IMR-90 (cell line): ENCODE data around the gene GPR157. TPM values are rescaled to one million over a fixed set of nuclear protein-coding genes. Genes with fewer than 3 reads are reported as not detected.

Source experiments
- ATAC-seq: fragments of 200-7000 bp; cut with Tn5 transposase; 2 replicates; pipeline ENCODE4 v1.9.1; 2020; ENCODE audit warnings: low read depth, mild to moderate bottlenecking, moderate library complexity
- BruUV-seq: library from RNA; stranded (reverse); fragments of 400-500 nt; replicated peaks from 2 replicates; lab custom pipeline; 2021; lab: Mats Ljungman, UMichigan
- CTCF ChIA-PET: fragments of 300-600 bp; formaldehyde crosslinking; extraction: SDS; loops from one replicate; lab custom pipeline; 2021; ENCODE audit warnings: antibody characterized with exemption; lab: Yijun Ruan, JAX
- POLR2A ChIA-PET: fragments of 300-600 bp; sonication (Branson Sonifier 250); formaldehyde crosslinking; loops from one replicate; lab custom pipeline; 2022; ENCODE audit warnings: antibody characterized with exemption; ENCODE audit not compliant: unreplicated experiment; lab: Charles Lee
- DNase-seq: peaks from one replicate; pipeline ENCODE4 v3.0.0; 2013
- H2AFZ ChIP-seq: replicated peaks from 2 replicates; pipeline ENCODE3; 2013; ENCODE audit warnings: low read length, mild to moderate bottlenecking; ENCODE audit not compliant: poor library complexity
- H2AK5ac ChIP-seq: 2 replicates; pipeline ENCODE4 v1.6.1; 2013; ENCODE audit warnings: low read depth, low read length, inconsistent platforms
- H2AK9ac ChIP-seq: replicated peaks from 2 replicates; pipeline ENCODE3; 2013; ENCODE audit warnings: mild to moderate bottlenecking, low read depth, low read length, moderate library complexity; ENCODE audit not compliant: poor library complexity
- H2BK120ac ChIP-seq: 2 replicates; pipeline ENCODE4 v1.6.1; 2013; ENCODE audit warnings: low read depth, low read length, inconsistent platforms
- H2BK15ac ChIP-seq: 3 replicates; pipeline ENCODE4 v1.6.1; 2013; ENCODE audit warnings: low read depth, low read length, inconsistent platforms
- H2BK20ac ChIP-seq: 2 replicates; pipeline ENCODE4 v1.6.1; 2013; ENCODE audit warnings: low read depth, mild to moderate bottlenecking, inconsistent platforms, low read length, moderate library complexity
- H2BK5ac ChIP-seq: 2 replicates; pipeline ENCODE4 v1.6.1; 2013; ENCODE audit warnings: mild to moderate bottlenecking, low read depth, low read length, inconsistent platforms; ENCODE audit not compliant: poor library complexity, severe bottlenecking
- H3K14ac ChIP-seq: replicated peaks from 2 replicates; pipeline ENCODE4 v1.6.1; 2013; ENCODE audit warnings: low read depth, low read length, inconsistent platforms
- H3K18ac ChIP-seq: 2 replicates; pipeline ENCODE4 v1.6.1; 2013; ENCODE audit warnings: low read depth, low read length, control low read depth
- H3K23ac ChIP-seq: 2 replicates; pipeline ENCODE4 v1.6.1; 2013; ENCODE audit warnings: low read depth, low read length, inconsistent platforms
- H3K27ac ChIP-seq: 2 replicates; pipeline ENCODE4 v1.5.1; 2013; ENCODE audit warnings: mild to moderate bottlenecking, control low read depth, low read length; ENCODE audit not compliant: insufficient read depth
- H3K27me3 ChIP-seq: 2 replicates; pipeline ENCODE4 v1.6.1; 2013; ENCODE audit warnings: low read length; ENCODE audit not compliant: control insufficient read depth, insufficient read depth
- H3K36me3 ChIP-seq: 2 replicates; pipeline ENCODE4 v1.6.1; 2013; ENCODE audit warnings: low read length, mixed read lengths; ENCODE audit not compliant: control insufficient read depth, insufficient read depth
- H3K4ac ChIP-seq: 2 replicates; pipeline ENCODE4 v1.6.1; 2013; ENCODE audit warnings: low read depth, low read length, inconsistent platforms
- H3K4me1 ChIP-seq: 2 replicates; pipeline ENCODE4 v1.6.1; 2013; ENCODE audit warnings: low read length, mixed read lengths; ENCODE audit not compliant: control insufficient read depth, insufficient read depth
- H3K4me2 ChIP-seq: 2 replicates; pipeline ENCODE4 v1.6.1; 2013; ENCODE audit warnings: low read depth, mild to moderate bottlenecking, control low read depth, low read length, moderate library complexity
- H3K4me3 ChIP-seq: 2 replicates; pipeline ENCODE4 v1.5.1; 2013; ENCODE audit warnings: low read depth, mild to moderate bottlenecking, control low read depth, low read length, moderate library complexity; ENCODE audit not compliant: insufficient read depth
- H3K56ac ChIP-seq: 2 replicates; pipeline ENCODE4 v1.6.1; 2013; ENCODE audit warnings: low read length, inconsistent platforms; ENCODE audit not compliant: insufficient read depth; ENCODE audit errors: extremely low read depth
- H3K79me1 ChIP-seq, 2 experiments: 2 replicates each; pipeline ENCODE4 v1.6.1; 2013; ENCODE audit warnings: low read length in 2 of 2, inconsistent platforms in 1 of 2, low read depth in 1 of 2
- H3K9ac ChIP-seq: 2 replicates; pipeline ENCODE4 v1.6.1; 2013; ENCODE audit warnings: low read depth, low read length, control low read depth
- H3K9me1 ChIP-seq: 2 replicates; pipeline ENCODE4 v1.6.1; 2013; ENCODE audit warnings: low read length, inconsistent platforms; ENCODE audit not compliant: insufficient read depth
- H3K9me3 ChIP-seq: 2 replicates; pipeline ENCODE4 v1.6.1; 2013; ENCODE audit warnings: low read length; ENCODE audit not compliant: control insufficient read depth, insufficient read depth
- H4K20me1 ChIP-seq: 2 replicates; pipeline ENCODE4 v1.6.1; 2013; ENCODE audit warnings: low read length, inconsistent platforms; ENCODE audit not compliant: insufficient read depth
- H4K5ac ChIP-seq: 2 replicates; pipeline ENCODE4 v1.6.1; 2013; ENCODE audit warnings: mild to moderate bottlenecking, low read depth, low read length, control low read depth
- H4K8ac ChIP-seq, 2 experiments: 2 replicates each; pipeline ENCODE4 v1.6.1; 2013; ENCODE audit warnings: low read depth in 2 of 2, low read length in 2 of 2, control low read depth in 1 of 2, inconsistent platforms in 1 of 2
- H4K91ac ChIP-seq: 2 replicates; pipeline ENCODE4 v1.6.1; 2013; ENCODE audit warnings: low read depth, low read length, inconsistent platforms; ENCODE audit not compliant: insufficient read depth
- BHLHE40 ChIP-seq: fragments of 150-350 bp; IDR thresholded peaks from 2 replicates; pipeline ENCODE4 v1.6.1; 2016; ENCODE audit warnings: mild to moderate bottlenecking, low read depth, low read length
- CHD1 ChIP-seq: IDR thresholded peaks from 2 replicates; pipeline ENCODE4 v1.6.1; 2012; ENCODE audit warnings: low read depth, low read length, improper control_type of control experiment
- FOS ChIP-seq: fragments of 150-350 bp; IDR thresholded peaks from 2 replicates; pipeline ENCODE4 v1.6.1; 2016; ENCODE audit warnings: low read depth, low read length
- MAFK ChIP-seq: IDR thresholded peaks from 2 replicates; pipeline ENCODE4 v1.6.1; 2012; ENCODE audit warnings: low read depth, low read length, improper control_type of control experiment
- MAZ ChIP-seq: IDR thresholded peaks from 2 replicates; pipeline ENCODE4 v1.6.1; 2012; ENCODE audit warnings: low read depth, mild to moderate bottlenecking, low read length, improper control_type of control experiment, moderate library complexity, borderline replicate concordance
- MXI1 ChIP-seq: IDR thresholded peaks from 2 replicates; pipeline ENCODE4 v1.6.1; 2012; ENCODE audit warnings: low read depth, mild to moderate bottlenecking, low read length, moderate library complexity, borderline replicate concordance
- NFE2L2 ChIP-seq: fragments of 150-350 bp; IDR thresholded peaks from 2 replicates; pipeline ENCODE4 v1.6.1; 2016; ENCODE audit warnings: low read depth, mild to moderate bottlenecking, low read length
- POLR2A ChIP-seq: IDR thresholded peaks from 2 replicates; pipeline ENCODE4 v1.6.1; 2012; ENCODE audit warnings: mild to moderate bottlenecking, low read depth, low read length
- RAD21 ChIP-seq: IDR thresholded peaks from 2 replicates; pipeline ENCODE4 v1.6.1; 2012; ENCODE audit warnings: low read length, improper control_type of control experiment
- RFX5 ChIP-seq: IDR thresholded peaks from 2 replicates; pipeline ENCODE4 v1.8.0; 2012; ENCODE audit warnings: low read depth, mild to moderate bottlenecking, low read length, moderate library complexity
- SMC3 ChIP-seq: fragments of 150-350 bp; IDR thresholded peaks from 2 replicates; pipeline ENCODE4 v1.6.1; 2016; ENCODE audit warnings: low read depth, mild to moderate bottlenecking, antibody characterized with exemption, low read length, moderate library complexity
- WGBS, 2 experiments: methylation state at CpG; one replicate each; pipeline versions ENCODE4 v1.1.5 to v1.1.7; 2013; ENCODE audit warnings: missing lambda C conversion rate in 2 of 2; ENCODE audit not compliant: insufficient read length in 1 of 2; ENCODE audit errors: extremely low coverage in 2 of 2; 5-methylcytosine and 5-hydroxymethylcytosine counted together
- dilution Hi-C: fragments of 300-500 bp; cut with HindIII; formaldehyde crosslinking; loops from one replicate; pipeline ENCODE4 v1.14.3; 2018; ENCODE audit warnings: low sequenced_read_pairs; ENCODE audit not compliant: unreplicated experiment
- in situ Hi-C: fragments of 300-500 bp; cut with MboI; formaldehyde crosslinking; loops from 3 replicates; pipeline ENCODE4 v1.14.3; 2019; ENCODE audit warnings: low sequenced_read_pairs, inconsistent platforms, mixed read lengths
- intact Hi-C: fragments of 100-400 bp; cut with micrococcal nuclease; formaldehyde crosslinking; loops from 2 replicates; pipeline ENCODE4 v1.10.0; 2022
- polyA plus RNA-seq, 3 experiments: library from polyadenylated mRNA; depleted of rRNA; stranded (reverse); fragments of >200 nt; gene quantifications; 2 replicates each; pipeline ENCODE4 v1.2.3, GENCODE V29; 2012; ENCODE audit warnings: low replicate concordance in 1 of 3
- total RNA-seq: library from RNA; depleted of rRNA; stranded (reverse); fragments of >200 nt; gene quantifications from 2 replicates; pipeline ENCODE4 v1.2.3, GENCODE V29; 2012
- TF ChIP-seq, protein P1 (sequence below): fragments of 150-350 bp; IDR thresholded peaks from 2 replicates; pipeline ENCODE4 v1.6.1; 2017; ENCODE audit warnings: mild to moderate bottlenecking, antibody characterized with exemption, low read length, low read depth
- TF ChIP-seq, protein P2 (sequence below): fragments of 150-350 bp; IDR thresholded peaks from 2 replicates; pipeline ENCODE4 v1.6.1; 2016; ENCODE audit warnings: low read depth, mild to moderate bottlenecking, low read length, moderate library complexity, borderline replicate concordance
- TF ChIP-seq, protein P3 (sequence below): conservative IDR thresholded peaks from 2 replicates; pipeline ENCODE4 v1.5.1; 2012; ENCODE audit warnings: mild to moderate bottlenecking, low read depth, low read length, improper control_type of control experiment

GPR157 gene
- total and polyA plus RNA-seq, 2 of the 4 experiments (the other 2 are of a cell fraction) = 1.8 to 2.7 TPM

DNA sequence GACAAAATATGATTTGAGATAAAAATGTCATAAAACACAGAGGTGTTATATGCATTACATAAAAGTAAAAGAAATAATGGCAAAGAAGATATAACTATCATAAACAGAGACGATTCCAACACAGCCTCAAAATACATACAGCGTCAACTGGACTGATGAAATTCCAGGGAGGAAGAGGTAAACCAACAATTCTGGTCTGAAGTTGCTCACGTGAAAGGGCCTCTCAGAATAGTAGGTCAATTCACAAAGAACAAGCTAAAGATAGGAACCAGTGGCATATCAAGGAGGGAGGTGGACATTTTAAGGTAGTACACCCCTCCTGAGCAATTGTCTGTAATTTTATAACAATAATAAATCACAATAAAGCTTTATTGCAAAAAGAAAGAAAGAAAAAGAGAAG lies 78.1 kb downstream of the GPR157 start:
- no CpG with 5 or more reads among the region's 3 CpGs for WGBS, 2 experiments
- TF ChIP-seq NFE2L2 (no peak), POLR2A (no peak), SMC3 (no peak), FOS (no peak), MAZ (no peak), MAFK (no peak), CHD1 (no peak), MXI1 (no peak), BHLHE40 (no peak), RFX5 (no peak), RAD21 (no peak)
- TF ChIP-seq, protein P1, sequence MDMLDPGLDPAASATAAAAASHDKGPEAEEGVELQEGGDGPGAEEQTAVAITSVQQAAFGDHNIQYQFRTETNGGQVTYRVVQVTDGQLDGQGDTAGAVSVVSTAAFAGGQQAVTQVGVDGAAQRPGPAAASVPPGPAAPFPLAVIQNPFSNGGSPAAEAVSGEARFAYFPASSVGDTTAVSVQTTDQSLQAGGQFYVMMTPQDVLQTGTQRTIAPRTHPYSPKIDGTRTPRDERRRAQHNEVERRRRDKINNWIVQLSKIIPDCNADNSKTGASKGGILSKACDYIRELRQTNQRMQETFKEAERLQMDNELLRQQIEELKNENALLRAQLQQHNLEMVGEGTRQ = no peak
- TF ChIP-seq, protein P2, sequence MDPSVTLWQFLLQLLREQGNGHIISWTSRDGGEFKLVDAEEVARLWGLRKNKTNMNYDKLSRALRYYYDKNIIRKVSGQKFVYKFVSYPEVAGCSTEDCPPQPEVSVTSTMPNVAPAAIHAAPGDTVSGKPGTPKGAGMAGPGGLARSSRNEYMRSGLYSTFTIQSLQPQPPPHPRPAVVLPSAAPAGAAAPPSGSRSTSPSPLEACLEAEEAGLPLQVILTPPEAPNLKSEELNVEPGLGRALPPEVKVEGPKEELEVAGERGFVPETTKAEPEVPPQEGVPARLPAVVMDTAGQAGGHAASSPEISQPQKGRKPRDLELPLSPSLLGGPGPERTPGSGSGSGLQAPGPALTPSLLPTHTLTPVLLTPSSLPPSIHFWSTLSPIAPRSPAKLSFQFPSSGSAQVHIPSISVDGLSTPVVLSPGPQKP = no peak
- TF ChIP-seq, protein P3, sequence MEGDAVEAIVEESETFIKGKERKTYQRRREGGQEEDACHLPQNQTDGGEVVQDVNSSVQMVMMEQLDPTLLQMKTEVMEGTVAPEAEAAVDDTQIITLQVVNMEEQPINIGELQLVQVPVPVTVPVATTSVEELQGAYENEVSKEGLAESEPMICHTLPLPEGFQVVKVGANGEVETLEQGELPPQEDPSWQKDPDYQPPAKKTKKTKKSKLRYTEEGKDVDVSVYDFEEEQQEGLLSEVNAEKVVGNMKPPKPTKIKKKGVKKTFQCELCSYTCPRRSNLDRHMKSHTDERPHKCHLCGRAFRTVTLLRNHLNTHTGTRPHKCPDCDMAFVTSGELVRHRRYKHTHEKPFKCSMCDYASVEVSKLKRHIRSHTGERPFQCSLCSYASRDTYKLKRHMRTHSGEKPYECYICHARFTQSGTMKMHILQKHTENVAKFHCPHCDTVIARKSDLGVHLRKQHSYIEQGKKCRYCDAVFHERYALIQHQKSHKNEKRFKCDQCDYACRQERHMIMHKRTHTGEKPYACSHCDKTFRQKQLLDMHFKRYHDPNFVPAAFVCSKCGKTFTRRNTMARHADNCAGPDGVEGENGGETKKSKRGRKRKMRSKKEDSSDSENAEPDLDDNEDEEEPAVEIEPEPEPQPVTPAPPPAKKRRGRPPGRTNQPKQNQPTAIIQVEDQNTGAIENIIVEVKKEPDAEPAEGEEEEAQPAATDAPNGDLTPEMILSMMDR = no peak
- ChIA-PET CTCF (no interaction called here), POLR2A (no interaction called here)
- no peak overlapping the region for H4K91ac ChIP-seq
- DNase-seq (no peak), ATAC-seq (no peak)
- no peak overlapping the region for H2AK5ac ChIP-seq
- no peaks in the 10 kb centered on the region for H3K36me3 ChIP-seq
- dilution Hi-C loops = no loop called here
- in situ Hi-C loops = no loop called here
- intact Hi-C loops = no loop called here
- H3K14ac ChIP-seq = no peak overlapping the region
- H4K8ac ChIP-seq = no peak overlapping the region
- no peak overlapping the region for H3K27ac ChIP-seq
- no peaks in the 10 kb centered on the region for H3K79me1 ChIP-seq
- H2BK120ac ChIP-seq = no peak overlapping the region
- no peaks in the 10 kb centered on the region for H3K9me3 ChIP-seq
- H2AFZ ChIP-seq = no peak overlapping the region
- no peak overlapping the region for H3K4me2 ChIP-seq
- H2BK5ac ChIP-seq = no peak overlapping the region
- no peaks in the 10 kb centered on the region for H4K20me1 ChIP-seq
- no peak overlapping the region for H3K4me3 ChIP-seq
- H4K5ac ChIP-seq = no peak overlapping the region
- H3K18ac ChIP-seq = no peak overlapping the region
- peaks cover 39% of the 10 kb centered on the region for H3K27me3 ChIP-seq
- no peak overlapping the region for H2BK15ac ChIP-seq
- H3K56ac ChIP-seq = no peak overlapping the region
- H3K4me1 ChIP-seq = no peaks in the 10 kb centered on the region
- BruUV-seq = no TSS peak
- H2AK9ac ChIP-seq = no peak overlapping the region
- no peak overlapping the region for H3K23ac ChIP-seq
- H3K9ac ChIP-seq = no peak overlapping the region
- no peak overlapping the region for H3K4ac ChIP-seq
- H3K9me1 ChIP-seq = no peaks in the 10 kb centered on the region
- H2BK20ac ChIP-seq = no peak overlapping the region
